ENCODE measurements around the gene FSIP1.

The FSIP1 gene

GRCh38 chr15:39756806-39757522 lies 25.7 kb downstream of the FSIP1 start:
- DNase-seq = peak; percentile 76

DNA sequence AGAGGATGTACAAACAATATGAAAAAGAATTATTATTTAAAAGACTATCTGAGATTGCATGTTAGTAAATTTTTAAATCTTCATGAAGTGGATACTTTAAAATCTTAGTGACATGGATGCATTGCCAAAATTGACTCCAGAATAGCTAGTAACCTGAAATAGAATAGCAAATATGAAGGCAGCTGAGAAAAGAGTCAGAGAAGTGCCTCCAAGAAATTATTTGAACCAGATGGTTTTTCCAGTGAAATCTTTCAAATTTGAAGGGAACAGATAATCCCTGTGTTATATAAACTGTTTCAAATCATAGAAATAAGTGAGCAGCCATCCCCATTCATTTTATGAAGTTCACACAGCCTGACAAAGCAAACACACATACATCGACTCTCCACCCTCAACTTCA lies 29.6 kb downstream of the FSIP1 start:
- DNase-seq = peak; percentile 17

DNA sequence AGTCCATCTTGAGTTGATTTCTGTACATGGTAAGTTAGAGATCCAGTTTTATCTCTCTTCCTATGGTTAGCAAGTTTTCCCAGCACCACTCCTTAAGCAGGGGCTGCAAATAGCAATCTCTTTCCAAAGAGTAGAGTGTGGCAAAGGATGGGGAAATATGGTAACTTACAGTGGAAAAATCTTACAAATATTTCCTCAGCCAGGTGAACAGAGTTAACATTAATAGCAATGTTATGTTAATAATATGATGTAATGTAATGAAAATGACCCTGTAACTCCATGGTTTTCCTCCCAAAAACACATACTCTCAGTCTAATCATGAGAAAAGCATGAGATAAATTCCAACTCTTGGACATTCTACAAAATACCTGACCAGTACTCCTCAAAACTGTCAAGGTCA lies 30.4 kb downstream of the FSIP1 start:
- peak; percentile 23 for DNase-seq

- DNase-seq = no peak
These were observed 34.4 kb downstream of the FSIP1 start for GRCh38 chr15:39748276-39748675.

- DNase-seq = peak; percentile 57
These were observed 35.3 kb downstream of the FSIP1 start for GRCh38 chr15:39747326-39747725.

DNA sequence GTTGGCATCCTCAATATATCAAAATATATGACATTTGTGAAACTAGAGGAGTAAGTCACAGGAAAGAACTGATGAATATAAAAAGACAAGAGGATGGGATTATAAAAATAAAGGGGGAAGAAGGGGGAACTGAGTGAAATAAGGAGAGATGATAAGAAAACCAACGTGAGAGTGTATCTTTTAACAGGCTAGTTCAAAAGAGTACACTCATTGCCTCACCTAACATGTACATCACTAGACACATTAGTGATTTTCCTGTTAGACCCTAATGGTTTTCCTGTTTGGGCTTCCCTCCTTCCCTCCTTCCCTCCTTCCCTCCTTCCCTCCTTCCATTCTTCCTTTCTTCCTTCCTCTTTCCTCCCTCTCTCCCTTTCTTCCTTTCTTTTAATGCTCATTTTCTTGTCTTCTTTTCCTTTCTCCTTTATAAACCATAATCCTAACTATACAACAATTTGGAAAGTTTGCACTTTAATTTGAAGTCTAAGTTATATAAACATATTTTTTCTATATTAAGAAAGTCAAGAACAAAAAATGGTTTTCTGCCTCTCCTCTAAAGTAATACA lies 35.8 kb downstream of the FSIP1 start:
- DNase-seq = no peak

DNA sequence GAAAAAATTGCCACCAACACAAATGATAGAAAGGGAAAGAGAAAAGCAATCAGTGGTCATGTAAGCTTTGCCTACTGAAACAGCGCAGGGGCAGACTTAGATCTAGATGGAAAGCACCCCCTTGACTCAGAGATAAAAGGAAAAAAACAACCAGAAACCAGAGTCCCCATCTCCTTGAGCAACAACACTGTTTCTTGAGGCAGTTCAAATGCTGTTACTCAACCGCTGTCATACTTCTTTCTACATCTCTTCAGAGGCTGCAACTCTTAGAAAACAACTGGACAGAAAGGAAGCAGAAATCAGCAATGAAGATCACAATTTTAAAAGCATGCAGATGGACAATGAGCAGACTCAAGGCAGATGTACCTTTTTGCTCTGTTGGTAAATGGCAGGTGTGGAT lies 36.5 kb downstream of the FSIP1 start:
- no peak for DNase-seq

- no peak for DNase-seq
These were observed 37.2 kb downstream of the FSIP1 start for GRCh38 chr15:39745415-39745814.

- no peak for DNase-seq
These were observed 38.1 kb downstream of the FSIP1 start for GRCh38 chr15:39744334-39745103.

DNA sequence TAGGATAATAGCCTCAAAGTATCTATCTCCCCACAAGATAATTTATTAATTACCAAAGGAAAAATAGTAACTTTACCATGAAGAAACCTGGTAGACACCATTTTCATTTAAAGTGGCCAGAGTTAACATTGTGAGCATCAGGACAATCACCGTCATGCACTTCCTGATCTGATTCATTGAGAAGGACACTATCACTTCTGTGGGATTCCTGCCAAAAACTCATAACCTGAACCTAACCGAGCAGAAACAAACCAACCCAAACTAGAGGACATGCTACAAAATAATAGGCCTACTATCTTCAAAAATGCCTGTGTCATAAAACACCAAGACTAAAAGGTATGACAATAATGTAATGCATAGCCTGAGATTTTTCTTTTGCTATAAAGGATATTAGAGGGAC lies 39.0 kb downstream of the FSIP1 start:
- DNase-seq = no peak

DNA sequence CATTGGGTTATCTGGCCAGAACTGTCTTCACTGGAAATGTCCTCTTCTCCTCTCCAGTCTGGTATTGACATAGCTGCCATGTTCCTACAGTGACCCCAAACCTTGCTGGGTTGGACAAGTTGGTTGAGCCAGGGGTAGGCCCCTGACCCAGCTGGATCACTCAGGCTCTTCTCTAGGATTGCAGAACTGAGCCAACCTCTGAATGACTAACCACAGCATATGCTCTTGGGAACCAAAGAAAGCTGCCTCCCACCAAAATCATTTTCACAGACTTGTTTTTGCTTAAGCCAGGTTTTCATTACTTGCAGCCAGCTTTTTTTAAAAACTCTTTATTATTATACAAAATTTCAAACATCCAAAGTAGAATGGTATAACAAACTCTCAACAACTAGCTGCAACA lies 41.4 kb downstream of the FSIP1 start:
- DNase-seq = no peak

DNA sequence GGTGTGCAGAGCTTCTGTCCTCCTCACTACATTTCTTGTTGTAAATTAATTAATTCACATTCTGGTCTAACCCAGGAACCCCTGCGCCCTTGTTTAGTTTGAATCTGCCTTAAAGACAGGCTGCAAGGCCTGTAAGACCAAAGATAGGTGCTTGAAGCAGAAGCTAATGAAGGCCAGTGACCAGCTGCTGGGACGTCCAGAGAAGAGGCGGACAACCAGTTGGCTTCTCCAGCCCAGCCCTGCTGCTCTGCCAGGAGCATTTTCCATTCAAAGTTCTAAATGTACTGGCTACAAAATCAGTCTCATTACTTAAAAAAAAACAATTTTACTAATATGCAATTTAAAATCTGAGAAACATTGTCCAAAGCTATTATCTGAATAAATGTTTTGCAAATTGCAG lies 43.6 kb downstream of the FSIP1 start:
- no peak for DNase-seq

DNA sequence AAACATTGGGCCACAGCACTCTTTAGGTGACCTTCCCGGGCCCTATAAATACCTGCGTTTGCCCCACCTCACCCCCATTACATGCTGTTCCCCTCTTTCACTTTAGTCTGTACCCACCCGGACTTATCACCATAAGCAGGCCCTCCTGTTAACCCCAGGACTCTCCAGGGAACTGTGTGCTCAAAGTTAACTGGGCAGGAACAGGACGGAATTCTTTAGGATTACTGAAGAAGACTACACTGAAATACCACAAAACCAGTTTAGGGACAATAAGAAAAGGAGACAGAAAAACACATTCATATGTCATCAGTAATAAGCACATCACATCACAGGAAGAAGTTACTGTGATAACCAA lies 45.5 kb downstream of the FSIP1 start:
- no peak for DNase-seq

DNA sequence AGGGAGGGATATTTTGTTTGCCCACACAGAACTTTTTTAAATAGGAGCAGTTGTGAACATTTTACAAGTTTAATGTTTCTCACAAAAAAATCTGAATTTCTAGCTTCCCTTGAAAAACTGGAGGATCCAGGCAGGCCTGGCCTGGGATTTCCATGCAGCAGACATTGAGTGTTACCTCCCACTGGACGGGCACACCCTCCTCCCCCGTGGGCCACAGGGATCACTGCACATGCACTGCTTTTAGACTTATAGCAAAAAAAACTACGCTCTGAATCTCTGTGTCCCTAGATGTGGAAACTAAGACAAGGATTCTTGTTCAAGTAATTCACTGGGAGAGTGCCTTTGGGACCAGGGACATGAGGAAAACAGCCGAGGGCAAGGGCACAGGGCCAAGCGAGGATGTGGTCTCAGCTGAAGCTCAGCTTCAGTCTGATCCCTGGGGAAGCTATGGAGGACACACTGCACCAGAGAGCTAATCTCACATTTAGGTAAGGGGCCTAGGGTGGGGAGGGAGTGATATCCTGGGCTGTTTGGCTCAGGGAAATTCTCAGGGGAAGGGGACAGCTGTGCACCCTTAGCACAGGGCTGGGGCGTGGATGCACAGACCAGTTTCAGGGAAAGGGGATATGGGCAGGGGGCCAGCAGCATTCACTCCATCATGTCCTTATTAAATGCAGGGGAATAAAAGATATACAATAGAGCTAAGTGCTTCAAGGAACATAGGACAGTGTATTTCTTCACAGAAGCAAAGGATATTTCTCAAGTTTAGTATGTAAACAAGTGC lies 46.0 kb downstream of the FSIP1 start:
- DNase-seq = no peak

- DNase-seq = no peak
These were observed 47.4 kb downstream of the FSIP1 start for GRCh38 chr15:39735120-39735717.

DNA sequence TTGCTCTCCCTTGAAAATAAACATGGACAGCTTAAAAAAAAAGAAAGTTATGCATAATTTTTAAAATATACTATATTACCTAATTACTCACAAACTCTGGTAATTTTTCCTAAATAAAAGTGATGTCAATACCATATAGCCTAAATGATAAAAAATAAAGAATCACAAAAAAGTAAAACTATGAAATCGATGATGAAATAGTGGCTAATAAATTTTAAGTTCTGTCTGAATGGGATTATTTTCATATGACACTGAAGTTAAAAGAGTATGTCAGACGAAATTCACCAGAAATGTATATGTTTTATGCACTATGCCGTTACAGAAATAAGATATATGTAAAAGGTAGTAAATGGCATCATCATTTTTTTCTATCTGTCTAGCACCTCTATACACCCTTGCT lies 51.4 kb downstream of the FSIP1 start:
- DNase-seq = no peak

DNA sequence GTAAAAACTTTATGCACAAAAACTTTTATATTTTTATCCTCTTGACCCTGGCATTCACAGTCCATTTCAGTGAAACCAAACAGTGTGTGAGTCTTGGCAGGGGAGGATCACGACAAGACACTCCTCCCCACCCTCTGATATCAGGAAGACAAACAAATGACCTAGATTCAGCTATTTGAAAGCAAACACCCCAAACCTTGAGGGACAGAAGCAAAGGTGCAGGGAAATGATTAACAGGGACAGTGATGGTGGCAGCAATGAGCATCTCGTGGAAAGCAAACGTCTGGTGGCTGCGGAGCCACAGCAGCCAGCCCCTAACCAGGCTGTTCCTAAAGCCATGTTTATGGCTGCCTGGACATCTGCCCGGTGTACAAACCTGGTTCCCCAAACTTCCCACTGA lies 52.1 kb downstream of the FSIP1 start:
- DNase-seq = no peak

GRCh38 chr15:39729500-39729899 lies 53.1 kb downstream of the FSIP1 start:
- DNase-seq = no peak

GRCh38 chr15:39728845-39729244 lies 53.8 kb downstream of the FSIP1 start:
- peak; percentile 53 for DNase-seq

GRCh38 chr15:39721893-39722292 lies 60.7 kb downstream of the FSIP1 start:
- DNase-seq = no peak

GRCh38 chr15:39720621-39721611 lies 61.7 kb downstream of the FSIP1 start:
- DNase-seq = peak; percentile 97

DNA sequence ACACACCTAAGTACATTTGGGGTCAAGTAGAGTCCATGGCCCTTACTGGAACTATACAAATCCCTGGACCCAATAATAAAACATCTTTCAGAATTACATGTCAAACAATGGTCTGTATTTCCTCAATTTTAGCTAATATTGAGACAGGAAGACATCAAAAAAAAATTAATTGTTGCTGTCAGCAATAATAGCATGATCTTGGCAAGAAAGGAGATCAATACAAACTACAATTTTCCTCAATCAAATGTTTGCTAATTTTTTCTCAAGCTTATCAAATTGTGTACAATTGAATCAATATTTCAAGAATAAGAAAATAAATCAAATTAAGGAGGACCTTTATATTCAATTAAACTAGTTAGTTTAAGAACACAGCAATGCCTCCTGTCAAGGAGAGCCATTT lies 62.6 kb downstream of the FSIP1 start:
- DNase-seq = no peak
